ENCODE measurements around the gene GREB1. TPM values are rescaled to one million over a fixed set of nuclear protein-coding genes. Genes with fewer than 3 reads are reported as not detected.

The GREB1 gene
- total RNA-seq, 1 experiment from 2014 or later, result 16.5 TPM

DNA sequence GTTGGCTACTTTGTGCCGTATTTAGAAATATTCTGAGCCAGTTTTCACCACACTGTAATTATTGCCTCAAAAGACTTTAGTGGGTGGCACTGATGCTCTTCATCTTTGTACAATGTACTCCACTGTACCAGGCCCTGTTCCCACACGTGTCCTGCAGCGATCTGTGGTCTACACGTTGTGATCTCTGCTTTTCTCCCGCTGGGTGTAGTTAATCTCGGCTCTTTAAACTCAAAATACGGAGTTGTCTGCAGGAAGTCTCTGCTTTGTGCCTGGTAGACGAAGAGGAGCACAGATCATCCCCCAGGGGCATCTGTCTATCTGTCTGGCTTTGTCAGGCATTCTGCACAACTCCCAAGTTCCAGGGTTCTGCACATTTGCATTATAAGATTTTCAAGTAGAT, 12.1 kb upstream of the GREB1 start:
- TF ChIP-seq, protein P1, sequence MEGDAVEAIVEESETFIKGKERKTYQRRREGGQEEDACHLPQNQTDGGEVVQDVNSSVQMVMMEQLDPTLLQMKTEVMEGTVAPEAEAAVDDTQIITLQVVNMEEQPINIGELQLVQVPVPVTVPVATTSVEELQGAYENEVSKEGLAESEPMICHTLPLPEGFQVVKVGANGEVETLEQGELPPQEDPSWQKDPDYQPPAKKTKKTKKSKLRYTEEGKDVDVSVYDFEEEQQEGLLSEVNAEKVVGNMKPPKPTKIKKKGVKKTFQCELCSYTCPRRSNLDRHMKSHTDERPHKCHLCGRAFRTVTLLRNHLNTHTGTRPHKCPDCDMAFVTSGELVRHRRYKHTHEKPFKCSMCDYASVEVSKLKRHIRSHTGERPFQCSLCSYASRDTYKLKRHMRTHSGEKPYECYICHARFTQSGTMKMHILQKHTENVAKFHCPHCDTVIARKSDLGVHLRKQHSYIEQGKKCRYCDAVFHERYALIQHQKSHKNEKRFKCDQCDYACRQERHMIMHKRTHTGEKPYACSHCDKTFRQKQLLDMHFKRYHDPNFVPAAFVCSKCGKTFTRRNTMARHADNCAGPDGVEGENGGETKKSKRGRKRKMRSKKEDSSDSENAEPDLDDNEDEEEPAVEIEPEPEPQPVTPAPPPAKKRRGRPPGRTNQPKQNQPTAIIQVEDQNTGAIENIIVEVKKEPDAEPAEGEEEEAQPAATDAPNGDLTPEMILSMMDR (conservative IDR thresholded peaks at IDR 0.05), result no peak
- H2BK120ac ChIP-seq (ENCODE audit: low read depth, low read length, poor library complexity, severe bottlenecking), result no peak overlapping the region
- no peak overlapping the region for H3T11ph ChIP-seq (ENCODE audit: low read length)
- no CpG with 5 or more reads among the region's 8 CpGs for WGBS (ENCODE audit: extremely low coverage, insufficient read length, low lambda C conversion rate)
- no peak overlapping the region for H4K5ac ChIP-seq (ENCODE audit: insufficient read length, low read depth, low read length)
- no peak overlapping the region for H4K91ac ChIP-seq (ENCODE audit: insufficient read length, low read depth, low read length)
- H3K18ac ChIP-seq (ENCODE audit: insufficient read length, low read depth, low read length), result no peak overlapping the region
- H3K9ac ChIP-seq (ENCODE audit: extremely low read depth, insufficient read length, low read length), result no peak overlapping the region
- no peak for DNase-seq
- H3K4me1 ChIP-seq (ENCODE audit: insufficient read depth, low read length), result peaks cover 11% of the 10 kb centered on the region; the same call in 1 of the 2 replicates
- no peak overlapping the region for H3K23ac ChIP-seq (ENCODE audit: insufficient read length, low read depth, low read length)
- H3K27ac Mint-ChIP-seq, result no peak overlapping the region
- H4K8ac ChIP-seq (replicated peaks; ENCODE audit: insufficient read length, low read depth, low read length), result no peak overlapping the region
- H3K27me3 ChIP-seq (ENCODE audit: insufficient read depth, low read length), result no peaks in the 10 kb centered on the region
- no peaks in the 10 kb centered on the region for H3K23me2 ChIP-seq (ENCODE audit: insufficient read length, low read depth, low read length, poor library complexity, severe bottlenecking)
- H2AFZ ChIP-seq (ENCODE audit: low read length), result no peak overlapping the region
- H2BK15ac ChIP-seq (ENCODE audit: low read depth, low read length), result no peak overlapping the region
- H3K9me3 ChIP-seq (ENCODE audit: control insufficient read depth, low read depth, low read length), result no peaks in the 10 kb centered on the region
- H3K27ac ChIP-seq (ENCODE audit: insufficient read length, low read depth, low read length), result no peak overlapping the region
- no peaks in the 10 kb centered on the region for H3K79me1 ChIP-seq (ENCODE audit: insufficient read depth, low read depth, low read length, poor library complexity, severe bottlenecking)
- H2BK12ac ChIP-seq (ENCODE audit: insufficient read length, low read depth, low read length), result no peak overlapping the region
- no peak overlapping the region for H3K4me2 ChIP-seq (ENCODE audit: insufficient read depth, insufficient read length, low read length)
- H3K27me3 Mint-ChIP-seq (ENCODE audit: low read depth), result no peaks in the 10 kb centered on the region
- H2BK5ac ChIP-seq (ENCODE audit: insufficient read length, low read length), result no peak overlapping the region
- no peak overlapping the region for H3K14ac ChIP-seq (ENCODE audit: insufficient read depth, low read length)
- H3K4me1 Mint-ChIP-seq, result peaks cover 19 to 28% of the 10 kb centered on the region in 2 experiments
- H4K20me1 ChIP-seq (ENCODE audit: control insufficient read depth, insufficient read depth, insufficient read length), result no peaks in the 10 kb centered on the region
- peaks cover 1% of the 10 kb centered on the region in 2 experiments; a peak in 2 of 5 replicates for H3K9me3 Mint-ChIP-seq
- no peak overlapping the region for H3K4me3 Mint-ChIP-seq
- H3K4ac ChIP-seq (ENCODE audit: low read depth, low read length), result no peak overlapping the region
- H3K36me3 Mint-ChIP-seq (ENCODE audit: insufficient read depth in 1 of 3, low read depth in 3 of 3), result peaks cover 0 to 20% (median 6%) of the 10 kb centered on the region in 3 experiments; a peak in 5 of 7 replicates
- peaks cover 2% of the 10 kb centered on the region; the same call in 1 of the 2 replicates for H3K79me2 ChIP-seq (ENCODE audit: insufficient read depth, low read length)
- H2BK20ac ChIP-seq (ENCODE audit: low read depth, low read length, poor library complexity, severe bottlenecking), result no peak overlapping the region
- no peak overlapping the region for H2AK5ac ChIP-seq (ENCODE audit: insufficient read length, low read length)
- H3K56ac ChIP-seq (ENCODE audit: insufficient read length, low read depth, low read length), result no peak overlapping the region
